Muscle of arm (tissue), 12 donors: ENCODE results near the gene GFAP. TPM values are rescaled to one million over a fixed set of nuclear protein-coding genes. Genes with fewer than 3 reads are reported as not detected.

ENCODE experiments used
- DNase-seq: peaks from one replicate; pipeline ENCODE4 v3.0.0-alpha.2; 2013
- polyA plus RNA-seq, 12 donors: library from polyadenylated mRNA; unstranded; fragments of 120-200 nt; gene quantifications; one replicate each; pipeline ENCODE4 v1.2.1, GENCODE V29; 2013; ENCODE audit not compliant: insufficient read length in 12 of 12

Gene GFAP
- polyA plus RNA-seq, 12 donors, result 0.23 to 2.5 (median 0.68) TPM; not detected in 3

- no peak for DNase-seq
Observed at GRCh38 chr17:44903012-44903685, 12.2 kb downstream of the GFAP start.

- DNase-seq, result no peak
Observed at GRCh38 chr17:44902135-44902760, 13.1 kb downstream of the GFAP start.

- no peak for DNase-seq
Observed at GRCh38 chr17:44901411-44901921, 13.8 kb downstream of the GFAP start.

GRCh38 chr17:44900894-44901293, 14.4 kb downstream of the GFAP start:
- peak; percentile 43 for DNase-seq

GRCh38 chr17:44899074-44899782, 16.1 kb downstream of the GFAP start, which contains the start of gene EFTUD2:
Gene EFTUD2 (minus strand): TSS chr17:44899445. CDS start chr17:44894521, 4,924 bp downstream.
- peak; percentile 96 for DNase-seq

- no peak for DNase-seq
Observed at GRCh38 chr17:44898768-44899073, 16.6 kb downstream of the GFAP start.

GRCh38 chr17:44894642-44895041, 20.7 kb downstream of the GFAP start:
- DNase-seq, result no peak

GRCh38 chr17:44892250-44892649, 23.1 kb downstream of the GFAP start:
- DNase-seq, result no peak

GRCh38 chr17:44889003-44889402, 26.3 kb downstream of the GFAP start:
- no peak for DNase-seq

- no peak for DNase-seq
Observed at GRCh38 chr17:44887971-44888954, 27.0 kb downstream of the GFAP start.

- DNase-seq, result no peak
Observed at GRCh38 chr17:44887016-44887415, 28.3 kb downstream of the GFAP start.

- no peak for DNase-seq
Observed at GRCh38 chr17:44884941-44885340, 30.4 kb downstream of the GFAP start.

GRCh38 chr17:44881145-44881544, 34.2 kb downstream of the GFAP start:
- DNase-seq, result no peak

GRCh38 chr17:44880062-44880461, 35.2 kb downstream of the GFAP start:
- no peak for DNase-seq

- no peak for DNase-seq
Observed at GRCh38 chr17:44879376-44879775, 35.9 kb downstream of the GFAP start.

- peak; percentile 51 for DNase-seq
Observed at GRCh38 chr17:44878627-44879221, 36.6 kb downstream of the GFAP start.

GRCh38 chr17:44877121-44877520, 38.2 kb downstream of the GFAP start:
- no peak for DNase-seq

- DNase-seq, result no peak
Observed at GRCh38 chr17:44875761-44876160, 39.5 kb downstream of the GFAP start.

- DNase-seq, result no peak
Observed at GRCh38 chr17:44872131-44872768, 43.0 kb downstream of the GFAP start.

GRCh38 chr17:44871556-44871955, 43.7 kb downstream of the GFAP start:
- DNase-seq, result no peak

GRCh38 chr17:44867841-44868240, 47.5 kb downstream of the GFAP start:
- no peak for DNase-seq
